Measurements from ENCODE around the gene MTMR6.

The MTMR6 gene

GRCh38 chr13:25241007-25241406 lies 46.3 kb downstream of the MTMR6 start:
- no peak overlapping the region for H3K9ac ChIP-seq (ENCODE audit: low read length)
- no peaks in the 10 kb centered on the region for H3K4me1 ChIP-seq (ENCODE audit: insufficient read depth, low read length)
- peaks cover 7% of the 10 kb centered on the region for H3K36me3 ChIP-seq (ENCODE audit: insufficient read depth, low read length)
- no peak overlapping the region for H3K27ac ChIP-seq (ENCODE audit: low read depth, low read length)
- no peaks in the 10 kb centered on the region for H3K27me3 ChIP-seq (ENCODE audit: control insufficient read depth in 1 of 2, insufficient read depth in 2 of 2, low read length in 2 of 2)
- H3K9me3 ChIP-seq (ENCODE audit: low read length), result no peaks in the 10 kb centered on the region
- no peak overlapping the region for H3K4me3 ChIP-seq (ENCODE audit: low read depth in 1 of 2, low read length in 2 of 2)

- Histone ChIP-seq H3K36me3 (ENCODE audit: insufficient read depth, low read length) (no peaks in the 10 kb centered on the region), H3K9me3 (ENCODE audit: low read length) (no peaks in the 10 kb centered on the region), H3K27ac (ENCODE audit: low read depth, low read length) (no peak overlapping the region), H3K9ac (ENCODE audit: low read length) (no peak overlapping the region), H3K4me1 (ENCODE audit: insufficient read depth, low read length) (no peaks in the 10 kb centered on the region), H3K27me3 (ENCODE audit: control insufficient read depth in 1 of 2, insufficient read depth in 2 of 2, low read length in 2 of 2) (no peaks in the 10 kb centered on the region), H3K4me3 (ENCODE audit: low read depth in 1 of 2, low read length in 2 of 2) (no peak overlapping the region)
These were observed 50.2 kb downstream of the MTMR6 start for GRCh38 chr13:25237083-25237482.

GRCh38 chr13:25233861-25234260 lies 53.4 kb downstream of the MTMR6 start:
- Histone ChIP-seq H3K4me1 (ENCODE audit: insufficient read depth, low read length) (no peaks in the 10 kb centered on the region), H3K4me3 (ENCODE audit: low read depth in 1 of 2, low read length in 2 of 2) (no peak overlapping the region), H3K36me3 (ENCODE audit: insufficient read depth, low read length) (no peaks in the 10 kb centered on the region), H3K27ac (ENCODE audit: low read depth, low read length) (no peak overlapping the region), H3K27me3 (ENCODE audit: control insufficient read depth in 1 of 2, insufficient read depth in 2 of 2, low read length in 2 of 2) (no peaks in the 10 kb centered on the region), H3K9me3 (ENCODE audit: low read length) (no peaks in the 10 kb centered on the region), H3K9ac (ENCODE audit: low read length) (no peak overlapping the region)

DNA sequence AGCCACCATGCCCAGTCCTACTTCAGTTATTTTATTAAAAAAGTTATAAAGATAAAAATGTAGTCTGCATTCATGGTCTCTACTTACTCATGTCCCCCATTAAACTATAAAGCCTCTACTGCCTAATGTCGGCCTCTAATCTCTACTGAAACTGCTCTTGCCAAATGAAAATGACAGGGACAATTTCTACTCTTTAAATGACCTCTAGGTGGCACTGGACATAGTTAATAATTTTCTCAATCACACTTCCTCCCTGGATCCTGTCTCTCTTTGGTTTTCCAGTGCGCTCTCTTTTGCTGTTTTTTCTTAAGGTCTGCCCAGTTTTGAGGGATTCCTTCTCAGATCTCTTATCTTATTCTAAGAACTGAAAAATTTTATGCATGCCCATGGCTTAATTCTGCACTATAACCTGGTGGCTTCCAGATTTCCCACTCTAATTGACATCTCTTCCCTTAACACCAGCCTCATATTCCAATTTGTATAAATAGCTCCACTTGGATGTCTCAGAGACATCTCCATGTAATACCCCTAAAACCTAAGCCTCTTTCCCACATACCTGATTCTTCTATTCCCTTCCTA lies 54.3 kb downstream of the MTMR6 start:
- Histone ChIP-seq H3K36me3 (ENCODE audit: insufficient read depth, low read length) (no peaks in the 10 kb centered on the region), H3K4me1 (ENCODE audit: insufficient read depth, low read length) (no peaks in the 10 kb centered on the region), H3K27ac (ENCODE audit: low read depth, low read length) (no peak overlapping the region), H3K9me3 (ENCODE audit: low read length) (no peaks in the 10 kb centered on the region), H3K9ac (ENCODE audit: low read length) (no peak overlapping the region), H3K27me3 (ENCODE audit: control insufficient read depth in 1 of 2, insufficient read depth in 2 of 2, low read length in 2 of 2) (peaks cover 0 to 2% of the 10 kb centered on the region in 2 donors), H3K4me3 (ENCODE audit: low read depth in 1 of 2, low read length in 2 of 2) (no peak overlapping the region)

DNA sequence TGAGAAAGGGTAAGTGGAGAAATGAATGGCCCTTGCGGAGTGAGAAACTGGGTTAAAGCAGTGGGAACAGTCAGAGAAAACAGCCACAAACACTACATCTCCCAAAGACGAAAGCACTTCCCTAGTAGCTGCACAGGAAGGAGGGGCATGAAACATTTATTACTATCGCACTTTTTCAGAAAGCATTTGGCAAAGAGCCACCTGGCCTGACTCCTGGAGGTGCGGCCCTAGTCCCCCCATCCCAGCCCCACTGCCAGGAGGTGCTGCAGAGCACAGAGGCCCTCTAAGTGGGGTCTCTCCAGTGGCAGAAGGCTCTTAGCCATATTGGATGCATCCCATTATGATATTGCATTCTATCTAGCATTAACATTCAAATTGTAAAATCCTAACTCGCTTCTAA lies 55.8 kb downstream of the MTMR6 start:
- Histone ChIP-seq H3K4me1 (ENCODE audit: insufficient read depth, low read length) (no peaks in the 10 kb centered on the region), H3K27me3 (ENCODE audit: control insufficient read depth in 1 of 2, insufficient read depth in 2 of 2, low read length in 2 of 2) (peaks cover 0 to 6% of the 10 kb centered on the region in 2 donors), H3K9ac (ENCODE audit: low read length) (no peak overlapping the region), H3K4me3 (ENCODE audit: low read depth in 1 of 2, low read length in 2 of 2) (no peak overlapping the region), H3K36me3 (ENCODE audit: insufficient read depth, low read length) (no peaks in the 10 kb centered on the region), H3K27ac (ENCODE audit: low read depth, low read length) (no peak overlapping the region), H3K9me3 (ENCODE audit: low read length) (no peaks in the 10 kb centered on the region)

GRCh38 chr13:25227690-25228089 lies 59.6 kb downstream of the MTMR6 start:
- Histone ChIP-seq H3K36me3 (ENCODE audit: insufficient read depth, low read length) (no peaks in the 10 kb centered on the region), H3K27ac (ENCODE audit: low read depth, low read length) (no peak overlapping the region), H3K4me3 (ENCODE audit: low read depth in 1 of 2, low read length in 2 of 2) (no peak overlapping the region), H3K9ac (ENCODE audit: low read length) (no peak overlapping the region), H3K9me3 (ENCODE audit: low read length) (no peaks in the 10 kb centered on the region), H3K27me3 (ENCODE audit: control insufficient read depth in 1 of 2, insufficient read depth in 2 of 2, low read length in 2 of 2) (peaks cover 0 to 6% of the 10 kb centered on the region in 2 donors), H3K4me1 (ENCODE audit: insufficient read depth, low read length) (no peaks in the 10 kb centered on the region)

DNA sequence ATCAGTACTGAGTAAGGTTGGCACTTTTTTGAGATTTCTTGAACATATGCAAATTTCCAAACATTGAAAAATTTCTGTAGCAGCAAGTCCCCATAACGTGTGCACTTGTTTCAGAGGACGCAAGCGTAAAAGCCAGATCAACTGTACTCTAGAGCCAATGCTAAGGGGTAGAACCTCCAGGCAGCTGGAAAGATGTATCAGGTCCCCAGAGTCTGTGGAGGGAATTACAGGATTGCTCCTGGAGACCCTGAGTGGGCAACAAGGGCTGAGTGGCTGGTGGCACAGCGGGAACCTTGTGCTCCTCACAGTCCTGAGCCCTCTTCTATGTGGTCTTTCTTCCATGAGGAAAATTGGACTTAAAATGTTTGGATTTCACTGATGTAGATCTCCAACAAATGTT lies 61.3 kb downstream of the MTMR6 start:
- Histone ChIP-seq H3K4me1 (ENCODE audit: insufficient read depth, low read length) (no peaks in the 10 kb centered on the region), H3K27ac (ENCODE audit: low read depth, low read length) (no peak overlapping the region), H3K4me3 (ENCODE audit: low read depth in 1 of 2, low read length in 2 of 2) (no peak overlapping the region), H3K27me3 (ENCODE audit: control insufficient read depth in 1 of 2, insufficient read depth in 2 of 2, low read length in 2 of 2) (peaks cover 0 to 6% of the 10 kb centered on the region in 2 donors), H3K36me3 (ENCODE audit: insufficient read depth, low read length) (no peaks in the 10 kb centered on the region), H3K9me3 (ENCODE audit: low read length) (no peaks in the 10 kb centered on the region), H3K9ac (ENCODE audit: low read length) (no peak overlapping the region)

- H3K27ac ChIP-seq (ENCODE audit: low read depth, low read length), result no peak overlapping the region
These were observed 63.1 kb downstream of the MTMR6 start for GRCh38 chr13:25224151-25224550.

GRCh38 chr13:25222740-25223139 lies 64.5 kb downstream of the MTMR6 start:
- Histone ChIP-seq H3K9me3 (ENCODE audit: low read length) (no peaks in the 10 kb centered on the region), H3K9ac (ENCODE audit: low read length) (no peak overlapping the region), H3K36me3 (ENCODE audit: insufficient read depth, low read length) (no peaks in the 10 kb centered on the region), H3K27ac (ENCODE audit: low read depth, low read length) (no peak overlapping the region), H3K4me3 (ENCODE audit: low read depth in 1 of 2, low read length in 2 of 2) (no peak overlapping the region), H3K27me3 (ENCODE audit: control insufficient read depth in 1 of 2, insufficient read depth in 2 of 2, low read length in 2 of 2) (peaks cover 0 to 1% of the 10 kb centered on the region in 2 donors), H3K4me1 (ENCODE audit: insufficient read depth, low read length) (no peaks in the 10 kb centered on the region)

More at GRCh38 chr13:25224151-25224550, 63.1 kb downstream of the MTMR6 start:
- Histone ChIP-seq H3K4me1 (ENCODE audit: insufficient read depth, low read length) (no peaks in the 10 kb centered on the region), H3K36me3 (ENCODE audit: insufficient read depth, low read length) (no peaks in the 10 kb centered on the region), H3K9ac (ENCODE audit: low read length) (no peak overlapping the region), H3K9me3 (ENCODE audit: low read length) (no peaks in the 10 kb centered on the region), H3K4me3 (ENCODE audit: low read depth in 1 of 2, low read length in 2 of 2) (no peak overlapping the region), H3K27me3 (ENCODE audit: control insufficient read depth in 1 of 2, insufficient read depth in 2 of 2, low read length in 2 of 2) (peaks cover 0 to 6% of the 10 kb centered on the region in 2 donors)

- no peak overlapping the region for H3K4me3 ChIP-seq (ENCODE audit: low read depth in 1 of 2, low read length in 2 of 2)
- no peaks in the 10 kb centered on the region for H3K36me3 ChIP-seq (ENCODE audit: insufficient read depth, low read length)
- no peaks in the 10 kb centered on the region for H3K4me1 ChIP-seq (ENCODE audit: insufficient read depth, low read length)
- H3K27ac ChIP-seq (ENCODE audit: low read depth, low read length), result no peak overlapping the region
- H3K27me3 ChIP-seq (ENCODE audit: control insufficient read depth in 1 of 2, insufficient read depth in 2 of 2, low read length in 2 of 2), result no peaks in the 10 kb centered on the region
- no peak overlapping the region for H3K9ac ChIP-seq (ENCODE audit: low read length)
- H3K9me3 ChIP-seq (ENCODE audit: low read length), result no peaks in the 10 kb centered on the region
These were observed 69.3 kb downstream of the MTMR6 start for GRCh38 chr13:25218019-25218418.

GRCh38 chr13:25217023-25217885 lies 70.0 kb downstream of the MTMR6 start:
- H3K4me3 ChIP-seq (ENCODE audit: low read depth in 1 of 2, low read length in 2 of 2), result no peak overlapping the region
- H3K36me3 ChIP-seq (ENCODE audit: insufficient read depth, low read length), result no peaks in the 10 kb centered on the region
- no peak overlapping the region for H3K27ac ChIP-seq (ENCODE audit: low read depth, low read length)
- H3K4me1 ChIP-seq (ENCODE audit: insufficient read depth, low read length), result no peaks in the 10 kb centered on the region
- H3K9ac ChIP-seq (ENCODE audit: low read length), result no peak overlapping the region
- H3K9me3 ChIP-seq (ENCODE audit: low read length), result no peaks in the 10 kb centered on the region
- no peaks in the 10 kb centered on the region for H3K27me3 ChIP-seq (ENCODE audit: control insufficient read depth in 1 of 2, insufficient read depth in 2 of 2, low read length in 2 of 2)

DNA sequence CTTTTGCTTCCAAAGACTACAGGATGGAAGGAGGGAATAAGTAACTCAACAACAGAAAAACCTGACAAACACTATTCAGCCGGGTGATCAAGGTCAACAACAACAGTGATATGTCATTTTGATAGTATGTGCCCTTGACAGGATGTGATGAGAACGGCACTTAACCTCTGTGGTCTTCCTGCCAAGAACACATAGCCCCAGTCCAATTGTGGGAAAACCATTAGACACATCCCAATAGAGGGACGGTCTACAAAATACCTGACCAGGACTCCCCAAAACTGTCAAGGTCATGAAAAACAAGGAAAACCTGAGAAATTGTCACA lies 72.1 kb downstream of the MTMR6 start:
- Histone ChIP-seq H3K27ac (ENCODE audit: low read depth, low read length) (no peak overlapping the region), H3K9ac (ENCODE audit: low read length) (no peak overlapping the region), H3K4me3 (ENCODE audit: low read depth in 1 of 2, low read length in 2 of 2) (no peak overlapping the region), H3K9me3 (ENCODE audit: low read length) (no peaks in the 10 kb centered on the region), H3K27me3 (ENCODE audit: control insufficient read depth in 1 of 2, insufficient read depth in 2 of 2, low read length in 2 of 2) (no peaks in the 10 kb centered on the region), H3K36me3 (ENCODE audit: insufficient read depth, low read length) (no peaks in the 10 kb centered on the region), H3K4me1 (ENCODE audit: insufficient read depth, low read length) (no peaks in the 10 kb centered on the region)
